Measurements from ENCODE around the gene TAAR9. TPM values are rescaled to one million over a fixed set of nuclear protein-coding genes. Genes with fewer than 3 reads are reported as not detected.
A peak's percentile ranks its signal among the peaks of the same experiment; 100 is the strongest.

TAAR9 gene
- total and polyA plus RNA-seq, 7 experiments from 2014 or later: not detected

DNA sequence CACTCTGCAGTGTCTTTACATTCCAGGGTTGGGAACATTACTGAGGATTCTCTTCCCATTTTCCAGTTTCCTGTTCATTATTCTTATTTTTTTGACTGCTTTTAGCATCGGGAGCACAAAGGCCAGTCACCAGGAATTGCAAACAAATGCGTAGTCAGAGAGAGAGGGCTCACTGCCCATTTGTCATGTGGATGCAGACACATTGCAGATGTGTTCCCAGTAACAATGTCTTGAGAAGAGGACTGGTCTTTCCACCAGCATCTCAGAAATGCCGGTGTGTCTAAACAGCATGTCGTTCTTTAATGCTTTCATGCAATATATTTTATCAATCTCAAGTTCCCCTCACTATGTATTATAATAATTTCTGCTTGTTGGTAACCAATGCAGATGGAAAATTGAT, 31.1 kb downstream of the TAAR9 start:
- DNase-seq (no peak), ATAC-seq (no peak)
- Mint-ChIP-seq H3K4me3 (no peak overlapping the region), H3K27me3 (peaks cover 10 to 43% (median 39%) of the 10 kb centered on the region in 5 donors), H3K9me3 (no peaks in the 10 kb centered on the region), H3K27ac (no peak overlapping the region), H3K36me3 (no peaks in the 10 kb centered on the region), H3K4me1 (no peaks in the 10 kb centered on the region)
- Histone ChIP-seq H3K4me3 (ENCODE audit: low read length) (no peak overlapping the region), H3K4me1 (ENCODE audit: control insufficient read depth in 2 of 2, insufficient read depth in 2 of 2, low read length in 2 of 2) (no peaks in the 10 kb centered on the region), H3K9me3 (ENCODE audit: control insufficient read depth in 2 of 3, low read length in 3 of 3) (no peaks in the 10 kb centered on the region), H3K27ac (ENCODE audit: low read depth, low read length) (no peak overlapping the region), H3K36me3 (ENCODE audit: control insufficient read depth in 2 of 3, insufficient read depth in 3 of 3, low read length in 3 of 3) (no peaks in the 10 kb centered on the region), H3K27me3 (ENCODE audit: control insufficient read depth in 2 of 2, insufficient read depth in 2 of 2, low read length in 2 of 2) (no peaks in the 10 kb centered on the region)
- ChIA-PET POLR2A (no interaction called here), CTCF (no interaction called here)
- intact Hi-C loops (cut with micrococcal nuclease): no loop called here

DNA sequence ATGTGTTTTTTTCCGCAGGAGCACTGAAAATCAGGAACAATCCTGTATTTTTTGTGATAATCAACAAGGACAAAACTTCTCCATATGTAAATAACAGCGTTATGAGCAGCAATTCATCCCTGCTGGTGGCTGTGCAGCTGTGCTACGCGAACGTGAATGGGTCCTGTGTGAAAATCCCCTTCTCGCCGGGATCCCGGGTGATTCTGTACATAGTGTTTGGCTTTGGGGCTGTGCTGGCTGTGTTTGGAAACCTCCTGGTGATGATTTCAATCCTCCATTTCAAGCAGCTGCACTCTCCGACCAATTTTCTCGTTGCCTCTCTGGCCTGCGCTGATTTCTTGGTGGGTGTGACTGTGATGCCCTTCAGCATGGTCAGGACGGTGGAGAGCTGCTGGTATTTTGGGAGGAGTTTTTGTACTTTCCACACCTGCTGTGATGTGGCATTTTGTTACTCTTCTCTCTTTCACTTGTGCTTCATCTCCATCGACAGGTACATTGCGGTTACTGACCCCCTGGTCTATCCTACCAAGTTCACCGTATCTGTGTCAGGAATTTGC, 32.2 kb downstream of the TAAR9 start, which contains the start of gene TAAR6:
TAAR6 (plus strand) TSS at position 102 of the 557 bp plus-strand sequence; CDS start at position 102, 0 bp downstream.
- Mint-ChIP-seq H3K4me1 (no peaks in the 10 kb centered on the region), H3K9me3 (no peaks in the 10 kb centered on the region), H3K4me3 (no peak within 1 kb of the TSS), H3K27me3 (peaks cover 10 to 42% (median 38%) of the 10 kb centered on the region in 5 donors), H3K27ac (no peak within 1 kb of the TSS), H3K36me3 (no peaks in the 10 kb centered on the region)
- POLR2A ChIA-PET: no interaction called here
- no peak for DNase-seq
- ATAC-seq: no peak
- H3K27ac ChIP-seq (ENCODE audit: low read depth, low read length): no peak within 1 kb of the TSS
- H3K27me3 ChIP-seq (ENCODE audit: control insufficient read depth in 2 of 2, insufficient read depth in 2 of 2, low read length in 2 of 2): no peaks in the 10 kb centered on the region
- no peak within 1 kb of the TSS for H3K4me3 ChIP-seq (ENCODE audit: low read length)
- no peaks in the 10 kb centered on the region for H3K36me3 ChIP-seq (ENCODE audit: control insufficient read depth in 2 of 3, insufficient read depth in 3 of 3, low read length in 3 of 3)
- H3K4me1 ChIP-seq (ENCODE audit: control insufficient read depth in 2 of 2, insufficient read depth in 2 of 2, low read length in 2 of 2): no peaks in the 10 kb centered on the region
- no peaks in the 10 kb centered on the region for H3K9me3 ChIP-seq (ENCODE audit: control insufficient read depth in 2 of 3, low read length in 3 of 3)
- CTCF ChIA-PET: no interaction called here
- intact Hi-C loops (cut with micrococcal nuclease): no loop called here

GRCh38 chr6:132571774-132572173, 33.7 kb downstream of the TAAR9 start:
- DNase-seq: no peak
- Histone ChIP-seq H3K9me3 (ENCODE audit: control insufficient read depth in 2 of 3, low read length in 3 of 3) (no peaks in the 10 kb centered on the region), H3K27ac (ENCODE audit: low read depth, low read length) (no peak overlapping the region), H3K27me3 (ENCODE audit: control insufficient read depth in 2 of 2, insufficient read depth in 2 of 2, low read length in 2 of 2) (no peaks in the 10 kb centered on the region), H3K36me3 (ENCODE audit: control insufficient read depth in 2 of 3, insufficient read depth in 3 of 3, low read length in 3 of 3) (no peaks in the 10 kb centered on the region), H3K4me1 (ENCODE audit: control insufficient read depth in 2 of 2, insufficient read depth in 2 of 2, low read length in 2 of 2) (no peaks in the 10 kb centered on the region), H3K4me3 (ENCODE audit: low read length) (no peak overlapping the region)
- ATAC-seq: no peak
- CTCF ChIA-PET: interaction anchor here (0.6 kb wide), 1 partner anchor 23 kb away, joined by 3 read pairs; no protein-coding TSS in a partner anchor
- no peak overlapping the region for H3K27ac Mint-ChIP-seq
- no peaks in the 10 kb centered on the region for H3K36me3 Mint-ChIP-seq
- no peaks in the 10 kb centered on the region for H3K9me3 Mint-ChIP-seq
- H3K4me1 Mint-ChIP-seq: no peaks in the 10 kb centered on the region
- no peak overlapping the region for H3K4me3 Mint-ChIP-seq
- intact Hi-C loops (cut with micrococcal nuclease): no loop called here
- peaks cover 10 to 42% (median 36%) of the 10 kb centered on the region in 5 donors for H3K27me3 Mint-ChIP-seq
- POLR2A ChIA-PET: no interaction called here

GRCh38 chr6:132584698-132585097, 46.6 kb downstream of the TAAR9 start:
- Histone ChIP-seq H3K4me1 (ENCODE audit: control insufficient read depth in 2 of 2, insufficient read depth in 2 of 2, low read length in 2 of 2) (no peaks in the 10 kb centered on the region), H3K27ac (ENCODE audit: low read depth, low read length) (no peak overlapping the region), H3K27me3 (ENCODE audit: control insufficient read depth in 2 of 2, insufficient read depth in 2 of 2, low read length in 2 of 2) (no peaks in the 10 kb centered on the region), H3K36me3 (ENCODE audit: control insufficient read depth in 2 of 3, insufficient read depth in 3 of 3, low read length in 3 of 3) (no peaks in the 10 kb centered on the region), H3K9me3 (ENCODE audit: control insufficient read depth in 2 of 3, low read length in 3 of 3) (no peaks in the 10 kb centered on the region), H3K4me3 (ENCODE audit: low read length) (no peak overlapping the region)
- Mint-ChIP-seq H3K4me3 (no peak overlapping the region), H3K9me3 (peaks cover 0 to 7% (median 0%) of the 10 kb centered on the region in 11 donors), H3K27ac (no peak overlapping the region), H3K4me1 (no peaks in the 10 kb centered on the region), H3K36me3 (no peaks in the 10 kb centered on the region), H3K27me3 (peaks cover 7 to 55% (median 37%) of the 10 kb centered on the region in 5 donors)
- CTCF ChIA-PET: no interaction called here
- no peak for DNase-seq
- intact Hi-C loops (cut with micrococcal nuclease): no loop called here
- no peak for ATAC-seq
- POLR2A ChIA-PET: no interaction called here

DNA sequence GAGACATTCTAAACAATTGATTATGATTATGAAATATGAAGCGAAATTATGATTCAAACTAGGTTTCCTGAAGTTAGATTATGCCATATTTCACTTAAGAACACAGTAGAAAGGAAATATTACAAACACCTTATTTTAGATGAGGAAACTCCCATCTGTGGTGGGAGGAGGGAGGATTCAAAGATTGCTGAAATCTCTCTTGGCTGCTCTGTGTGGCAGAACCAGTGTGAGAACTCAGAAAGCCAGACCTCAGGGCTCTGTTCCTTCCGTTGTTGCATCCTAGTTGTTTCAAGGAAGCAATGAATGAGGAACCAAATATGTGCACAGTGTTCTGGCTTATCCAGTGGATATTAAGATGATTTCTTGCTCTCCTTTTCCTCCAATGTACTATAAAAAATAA, 49.3 kb downstream of the TAAR9 start:
- no peaks in the 10 kb centered on the region for H3K4me1 ChIP-seq (ENCODE audit: control insufficient read depth in 2 of 2, insufficient read depth in 2 of 2, low read length in 2 of 2)
- no peaks in the 10 kb centered on the region for H3K36me3 ChIP-seq (ENCODE audit: control insufficient read depth in 2 of 3, insufficient read depth in 3 of 3, low read length in 3 of 3)
- H3K4me3 ChIP-seq (ENCODE audit: low read length): no peak overlapping the region
- DNase-seq: no peak
- H3K9me3 Mint-ChIP-seq: peaks cover 0 to 1% (median 0%) of the 10 kb centered on the region in 11 donors
- ChIA-PET CTCF (no interaction called here), POLR2A (no interaction called here)
- no peaks in the 10 kb centered on the region for H3K9me3 ChIP-seq (ENCODE audit: control insufficient read depth in 2 of 3, low read length in 3 of 3)
- no peak overlapping the region for H3K4me3 Mint-ChIP-seq
- intact Hi-C loops (cut with micrococcal nuclease): no loop called here
- no peak overlapping the region for H3K27ac Mint-ChIP-seq
- H3K27me3 Mint-ChIP-seq: peaks cover 7 to 47% (median 30%) of the 10 kb centered on the region in 5 donors
- no peaks in the 10 kb centered on the region for H3K4me1 Mint-ChIP-seq
- ATAC-seq: peak; percentile 47
- H3K36me3 Mint-ChIP-seq: no peaks in the 10 kb centered on the region
- no peak overlapping the region for H3K27ac ChIP-seq (ENCODE audit: low read depth, low read length)
- no peaks in the 10 kb centered on the region for H3K27me3 ChIP-seq (ENCODE audit: control insufficient read depth in 2 of 2, insufficient read depth in 2 of 2, low read length in 2 of 2)

Other genes with a start within 250 kb of the TAAR9 start
- not detected for gene MOXD1, start 136.8 kb upstream of the TAAR9 start, total RNA-seq
- not detected for gene MOXD1, start 136.8 kb upstream of the TAAR9 start, polyA plus RNA-seq
- gene STX7, start 25.2 kb upstream of the TAAR9 start, total RNA-seq: 10 to 100 TPM; 14.7 to 43.3 (median 24.0) TPM
- gene STX7, start 25.2 kb upstream of the TAAR9 start, polyA plus RNA-seq: 1 to 10 TPM; 8.6 to 9.5 TPM
- gene TAAR8, start 14.4 kb downstream of the TAAR9 start, total RNA-seq: not detected
- not detected for gene TAAR8, start 14.4 kb downstream of the TAAR9 start, polyA plus RNA-seq
- not detected for gene TAAR6, start 32.0 kb downstream of the TAAR9 start, total RNA-seq
- not detected for gene TAAR6, start 32.0 kb downstream of the TAAR9 start, polyA plus RNA-seq
- gene TAAR5, start 51.5 kb downstream of the TAAR9 start, total RNA-seq: not detected
- gene TAAR5, start 51.5 kb downstream of the TAAR9 start, polyA plus RNA-seq: not detected
- not detected for gene TAAR2, start 86.0 kb downstream of the TAAR9 start, total RNA-seq
- gene TAAR2, start 86.0 kb downstream of the TAAR9 start, polyA plus RNA-seq: not detected
- gene TAAR1, start 120.9 kb downstream of the TAAR9 start, total RNA-seq: not detected
- gene TAAR1, start 120.9 kb downstream of the TAAR9 start, polyA plus RNA-seq: not detected
- 1 to 10 TPM in 2 of 5 experiments, under 1 TPM in 1, not detected in 2; 0.11 to 8.4 (median 1.1) TPM for gene VNN1, start 175.8 kb downstream of the TAAR9 start, total RNA-seq
- gene VNN1, start 175.8 kb downstream of the TAAR9 start, polyA plus RNA-seq: not detected
- 10 to 100 TPM in 4 of 5 experiments, 1 to 10 TPM in 1; 9.7 to 47.0 (median 32.1) TPM for gene VNN2, start 219.6 kb downstream of the TAAR9 start, total RNA-seq
- 10 to 100 TPM; 43.6 to 52.3 TPM for gene VNN2, start 219.6 kb downstream of the TAAR9 start, polyA plus RNA-seq

Measured in naive thymus-derived CD4-positive, alpha-beta T cell (primary cell).